ENCODE results near the gene ZNF160. TPM values are rescaled to one million over a fixed set of nuclear protein-coding genes. Genes with fewer than 3 reads are reported as not detected.
"Not testable (repeated sequence)": the region's sequence is repeated elsewhere in the genome, so short reads cannot be mapped to it uniquely, and the experiment has no call there.

The ZNF160 gene
- total RNA-seq (2014; rRNA removed; shearing (Covaris generic)) = 23.1 and 25.1 TPM in 2 replicates

GRCh38 chr19:53103234-53104203, at the start of gene ZNF160:
ZNF160 (minus strand) TSS chr19:53103422; CDS start chr19:53086276, 17,146 bp downstream.
- peak; percentile 98 for DNase-seq (ENCODE audit: low read depth)

GRCh38 chr19:53147645-53148044, 44.4 kb upstream of the ZNF160 start:
- DNase-seq (ENCODE audit: low read depth) = no peak

- no peak for DNase-seq (ENCODE audit: low read depth)
Observed at GRCh38 chr19:53140351-53140750, 37.1 kb upstream of the ZNF160 start.

GRCh38 chr19:53136432-53136831, 33.2 kb upstream of the ZNF160 start:
- DNase-seq (ENCODE audit: low read depth) = no peak

- peak; percentile 78 for DNase-seq (ENCODE audit: low read depth)
Observed at GRCh38 chr19:53132141-53132991, 29.1 kb upstream of the ZNF160 start, which contains the start of gene ZNF415. ZNF415 (minus strand) TSS chr19:53132910; CDS start chr19:53122676, 10,234 bp downstream.

- no peak for DNase-seq (ENCODE audit: low read depth)
Observed at GRCh38 chr19:53131727-53132126, 28.5 kb upstream of the ZNF160 start.

- DNase-seq (ENCODE audit: low read depth) = no peak
Observed at GRCh38 chr19:53131085-53131590, 27.9 kb upstream of the ZNF160 start.

GRCh38 chr19:53130506-53130905, 27.3 kb upstream of the ZNF160 start:
- no peak for DNase-seq (ENCODE audit: low read depth)

- DNase-seq (ENCODE audit: low read depth) = not testable (repeated sequence)
Observed at GRCh38 chr19:53126733-53127526, 23.7 kb upstream of the ZNF160 start.

- no peak for DNase-seq (ENCODE audit: low read depth)
Observed at GRCh38 chr19:53123400-53123799, 20.2 kb upstream of the ZNF160 start.

GRCh38 chr19:53112286-53112685, 9.1 kb upstream of the ZNF160 start:
- no peak for DNase-seq (ENCODE audit: low read depth)

- no peak for DNase-seq (ENCODE audit: low read depth)
Observed at GRCh38 chr19:53109527-53109926, 6.3 kb upstream of the ZNF160 start.

- peak; percentile 55 for DNase-seq (ENCODE audit: low read depth)
Observed at GRCh38 chr19:53102756-53103233, 427 bp downstream of the ZNF160 start.

- peak; percentile 4 for DNase-seq (ENCODE audit: low read depth)
Observed at GRCh38 chr19:53102206-53102755, 941 bp downstream of the ZNF160 start.

GRCh38 chr19:53101518-53101917, 1.7 kb downstream of the ZNF160 start:
- DNase-seq (ENCODE audit: low read depth) = peak; percentile 14

GRCh38 chr19:53098570-53098969, 4.7 kb downstream of the ZNF160 start:
- not testable (repeated sequence) for DNase-seq (ENCODE audit: low read depth)

- DNase-seq (ENCODE audit: low read depth) = not testable (repeated sequence)
Observed at GRCh38 chr19:53096982-53097690, 6.1 kb downstream of the ZNF160 start.

GRCh38 chr19:53096579-53096978, 6.6 kb downstream of the ZNF160 start:
- DNase-seq (ENCODE audit: low read depth) = not testable (repeated sequence)

- no peak for DNase-seq (ENCODE audit: low read depth)
Observed at GRCh38 chr19:53094754-53095575, 8.3 kb downstream of the ZNF160 start.

Measured in RPMI7951 (cell line).